ENCODE results near the gene OR2V2.
A peak's percentile ranks its signal among the peaks of the same experiment; 100 is the strongest.

Gene OR2V2

DNA sequence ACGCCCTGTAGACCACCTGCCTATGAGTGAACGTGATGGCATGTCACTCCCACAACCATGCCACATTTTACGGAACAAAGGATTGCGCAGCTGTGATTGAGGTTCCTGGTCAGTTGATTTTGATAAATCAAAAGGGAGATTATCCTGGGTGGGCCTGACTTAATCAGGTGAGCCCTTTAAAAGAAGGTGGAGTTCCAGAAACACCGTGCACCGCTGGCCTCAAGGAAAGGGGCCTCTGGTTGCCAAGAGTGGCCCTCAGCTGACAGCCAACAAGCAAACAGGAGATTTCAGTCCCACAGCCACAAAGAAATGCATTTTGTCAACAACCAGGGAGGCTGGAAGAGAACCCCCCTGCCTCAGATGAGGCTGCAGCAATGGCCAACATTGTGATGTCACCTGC is 38.6 kb downstream of the OR2V2 start:
- ChIA-PET CTCF (interaction anchor here (3.9 to 9.9 kb wide), 2 partner anchors 13 to 20 kb away, joined by 41 to 105 read pairs; partner anchors contain the start of gene TRIM7), POLR2A (no interaction called here)
- Histone ChIP-seq H3K4me1 (ENCODE audit: control extremely low read depth in 1 of 4, control insufficient read depth in 4 of 4, insufficient read depth in 4 of 4, low read length in 3 of 4) (peaks cover 0 to 46% (median 33%) of the 10 kb centered on the region in 4 experiments), H3K36me3 (ENCODE audit: control insufficient read depth in 4 of 4, insufficient read depth in 4 of 4, low read length in 3 of 4) (no peaks in the 10 kb centered on the region), H3K9me3 (ENCODE audit: control extremely low read depth in 1 of 5, control insufficient read depth in 4 of 5, insufficient read depth in 2 of 5, low read depth in 1 of 5, low read length in 4 of 5) (no peaks in the 10 kb centered on the region), H3K27ac (ENCODE audit: insufficient read depth in 1 of 2, low read depth in 1 of 2, low read length in 2 of 2, poor library complexity in 1 of 2, severe bottlenecking in 2 of 2) (no peak overlapping the region), H3K27me3 (replicated peaks in 2 of 5; ENCODE audit: control insufficient read depth in 4 of 5, insufficient read depth in 5 of 5, low read length in 4 of 5) (no peaks in the 10 kb centered on the region), H3K4me3 (ENCODE audit: control insufficient read depth in 1 of 7, extremely low read depth in 1 of 7, insufficient read depth in 4 of 7, low read depth in 2 of 7, low read length in 6 of 7) (no peak overlapping the region)
- WGBS (ENCODE audit: insufficient coverage), result 88% methylated on average over 5 of the region's 6 CpGs
- DNase-seq, result no peak

GRCh38 chr5:181186986-181187499 is 39.7 kb downstream of the OR2V2 start:
- ChIA-PET CTCF (interaction anchor here (1.5 to 9.9 kb wide), 5 partner anchors 11 to 35 kb away, joined by 4 to 105 read pairs (median 5); partner anchors contain the start of genes TRIM41 and TRIM7), POLR2A (no interaction called here)
- peak overlapping the region in 1 of 2 experiments; percentile 86 for H3K27ac ChIP-seq (ENCODE audit: insufficient read depth in 1 of 2, low read depth in 1 of 2, low read length in 2 of 2, poor library complexity in 1 of 2, severe bottlenecking in 2 of 2)
- peak in 1 of 3 donors; percentile 34 for DNase-seq
- 36% methylated on average over 2 of the region's 8 CpGs for WGBS (ENCODE audit: insufficient coverage)
- no peaks in the 10 kb centered on the region for H3K27me3 ChIP-seq (replicated peaks in 2 of 5; ENCODE audit: control insufficient read depth in 4 of 5, insufficient read depth in 5 of 5, low read length in 4 of 5)
- no peaks in the 10 kb centered on the region for H3K36me3 ChIP-seq (ENCODE audit: control insufficient read depth in 4 of 4, insufficient read depth in 4 of 4, low read length in 3 of 4)
- H3K9me3 ChIP-seq (ENCODE audit: control extremely low read depth in 1 of 5, control insufficient read depth in 4 of 5, insufficient read depth in 2 of 5, low read depth in 1 of 5, low read length in 4 of 5), result no peaks in the 10 kb centered on the region
- peaks cover 0 to 51% (median 35%) of the 10 kb centered on the region in 4 experiments for H3K4me1 ChIP-seq (ENCODE audit: control extremely low read depth in 1 of 4, control insufficient read depth in 4 of 4, insufficient read depth in 4 of 4, low read length in 3 of 4)
- H3K4me3 ChIP-seq (ENCODE audit: control insufficient read depth in 1 of 7, extremely low read depth in 1 of 7, insufficient read depth in 4 of 7, low read depth in 2 of 7, low read length in 6 of 7), result peak overlapping the region in 5 of 7 experiments; percentile 20 to 70 (median 57)

DNA sequence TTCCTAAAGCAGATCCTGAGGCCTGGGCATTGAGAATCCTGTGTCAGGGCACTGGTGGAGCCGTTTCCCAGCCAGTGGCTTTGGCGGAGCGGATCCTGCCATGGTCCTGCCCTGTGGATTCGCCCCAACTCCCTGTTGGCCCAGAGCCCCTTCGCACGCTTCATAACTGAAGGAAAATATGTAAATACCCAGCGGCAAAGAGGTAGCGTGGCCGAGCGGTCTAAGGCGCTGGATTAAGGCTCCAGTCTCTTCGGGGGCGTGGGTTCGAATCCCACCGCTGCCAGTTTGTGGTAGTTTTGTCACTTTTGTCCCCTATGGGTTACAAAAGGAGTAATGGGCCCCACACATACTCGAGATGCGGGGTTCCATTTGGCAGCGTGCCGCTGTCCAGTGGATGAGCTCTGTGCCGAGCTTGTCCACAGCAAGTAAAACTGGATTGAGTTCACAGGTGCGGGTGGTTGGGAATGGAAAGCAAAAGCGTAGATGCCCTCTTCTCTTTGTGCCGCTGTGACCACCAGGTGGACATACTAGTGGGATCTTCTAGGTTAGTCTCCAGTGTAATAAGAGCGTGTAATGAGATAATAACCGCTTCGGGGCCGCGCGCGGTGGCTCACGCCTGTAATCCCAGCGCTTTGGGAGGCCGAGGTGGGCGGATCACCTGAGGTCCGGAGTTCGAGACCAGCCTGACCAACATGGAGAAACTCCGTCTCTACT is 40.3 kb downstream of the OR2V2 start:
- no peaks in the 10 kb centered on the region for H3K27me3 ChIP-seq (replicated peaks in 2 of 5; ENCODE audit: control insufficient read depth in 4 of 5, insufficient read depth in 5 of 5, low read length in 4 of 5)
- H3K36me3 ChIP-seq (ENCODE audit: control insufficient read depth in 4 of 4, insufficient read depth in 4 of 4, low read length in 3 of 4), result no peaks in the 10 kb centered on the region
- WGBS (ENCODE audit: insufficient coverage), result 3% methylated on average over 20 of the region's 37 CpGs
- DNase-seq, result peak; percentile 60 to 86 (median 84)
- peak overlapping the region in 1 of 2 experiments; percentile 86 for H3K27ac ChIP-seq (ENCODE audit: insufficient read depth in 1 of 2, low read depth in 1 of 2, low read length in 2 of 2, poor library complexity in 1 of 2, severe bottlenecking in 2 of 2)
- H3K4me3 ChIP-seq (ENCODE audit: control insufficient read depth in 1 of 7, extremely low read depth in 1 of 7, insufficient read depth in 4 of 7, low read depth in 2 of 7, low read length in 6 of 7), result peak overlapping the region in 6 of 7 experiments; percentile 32 to 98 (median 66)
- H3K4me1 ChIP-seq (ENCODE audit: control extremely low read depth in 1 of 4, control insufficient read depth in 4 of 4, insufficient read depth in 4 of 4, low read length in 3 of 4), result peaks cover 0 to 55% (median 36%) of the 10 kb centered on the region in 4 experiments
- POLR2A ChIA-PET, result interaction anchor here (1.2 to 1.4 kb wide), 2 partner anchors 20 to 73 kb away, joined by 5 to 6 read pairs; partner anchors contain the start of gene TRIM52
- no peaks in the 10 kb centered on the region for H3K9me3 ChIP-seq (ENCODE audit: control extremely low read depth in 1 of 5, control insufficient read depth in 4 of 5, insufficient read depth in 2 of 5, low read depth in 1 of 5, low read length in 4 of 5)
- CTCF ChIA-PET, result interaction anchor here (0.9 to 9.9 kb wide), 9 partner anchors 10 to 379 kb away, joined by 3 to 105 read pairs (median 5); partner anchors contain the start of genes TRIM41, TRIM52 and TRIM7

DNA sequence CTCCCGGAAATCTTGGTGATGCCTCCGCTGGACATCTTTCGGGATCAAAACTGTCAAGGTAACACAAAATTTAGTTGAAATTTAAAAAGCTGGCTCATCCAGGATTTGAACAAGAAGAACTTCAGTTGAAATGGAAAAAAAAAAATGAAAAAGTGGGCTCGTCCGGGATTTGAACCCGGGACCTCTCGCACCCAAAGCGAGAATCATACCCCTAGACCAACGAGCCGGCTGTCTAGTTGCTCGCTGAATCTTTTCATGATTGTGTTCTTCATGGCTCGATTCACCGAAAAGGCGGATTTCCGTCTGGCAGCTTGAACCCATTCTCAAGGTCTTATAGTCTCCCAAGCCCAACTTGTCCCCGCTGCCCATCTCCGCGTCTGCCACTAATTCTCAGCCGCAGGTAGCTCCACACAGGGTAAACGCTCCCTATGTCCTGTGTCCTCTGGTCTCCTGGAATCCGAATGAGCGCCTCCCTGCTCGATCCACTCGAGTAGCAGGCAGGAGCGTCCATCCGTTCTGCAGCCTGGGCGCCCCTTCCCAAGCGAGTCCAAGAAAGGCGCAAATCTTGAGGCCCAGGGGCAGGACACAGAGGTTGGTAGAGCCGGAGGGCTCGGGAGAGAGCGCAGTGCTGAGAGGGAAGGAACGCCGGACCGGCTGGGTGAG is 41.4 kb downstream of the OR2V2 start:
- Histone ChIP-seq H3K4me1 (ENCODE audit: control extremely low read depth in 1 of 4, control insufficient read depth in 4 of 4, insufficient read depth in 4 of 4, low read length in 3 of 4) (peaks cover 0 to 54% (median 36%) of the 10 kb centered on the region in 4 experiments), H3K9me3 (ENCODE audit: control extremely low read depth in 1 of 5, control insufficient read depth in 4 of 5, insufficient read depth in 2 of 5, low read depth in 1 of 5, low read length in 4 of 5) (no peaks in the 10 kb centered on the region), H3K36me3 (ENCODE audit: control insufficient read depth in 4 of 4, insufficient read depth in 4 of 4, low read length in 3 of 4) (no peaks in the 10 kb centered on the region), H3K4me3 (ENCODE audit: control insufficient read depth in 1 of 7, extremely low read depth in 1 of 7, insufficient read depth in 4 of 7, low read depth in 2 of 7, low read length in 6 of 7) (peak overlapping the region; percentile 85 to 99 (median 91)), H3K27ac (ENCODE audit: insufficient read depth in 1 of 2, low read depth in 1 of 2, low read length in 2 of 2, poor library complexity in 1 of 2, severe bottlenecking in 2 of 2) (peak overlapping the region in 1 of 2 experiments; percentile 86), H3K27me3 (replicated peaks in 2 of 5; ENCODE audit: control insufficient read depth in 4 of 5, insufficient read depth in 5 of 5, low read length in 4 of 5) (no peaks in the 10 kb centered on the region)
- POLR2A ChIA-PET, result interaction anchor here (0.6 to 1.4 kb wide), 6 partner anchors 15 to 377 kb away, joined by 3 to 6 read pairs (median 4); partner anchors contain the start of genes TRIM52 and TRIM7
- peak; percentile 72 to 82 (median 80) for DNase-seq
- CTCF ChIA-PET, result interaction anchor here (0.6 to 9.9 kb wide), 11 partner anchors 9 to 72 kb away, joined by 3 to 105 read pairs (median 4); partner anchors contain the start of genes TRIM41, TRIM52 and TRIM7
- under 1% methylated on average over 34 of the region's 35 CpGs for WGBS (ENCODE audit: insufficient coverage)

GRCh38 chr5:181189363-181189961 is 42.1 kb downstream of the OR2V2 start:
- Histone ChIP-seq H3K9me3 (ENCODE audit: control extremely low read depth in 1 of 5, control insufficient read depth in 4 of 5, insufficient read depth in 2 of 5, low read depth in 1 of 5, low read length in 4 of 5) (no peaks in the 10 kb centered on the region), H3K4me3 (ENCODE audit: control insufficient read depth in 1 of 7, extremely low read depth in 1 of 7, insufficient read depth in 4 of 7, low read depth in 2 of 7, low read length in 6 of 7) (peak overlapping the region; percentile 85 to 99 (median 91)), H3K4me1 (ENCODE audit: control extremely low read depth in 1 of 4, control insufficient read depth in 4 of 4, insufficient read depth in 4 of 4, low read length in 3 of 4) (peaks cover 0 to 48% (median 34%) of the 10 kb centered on the region in 4 experiments), H3K27me3 (replicated peaks in 2 of 5; ENCODE audit: control insufficient read depth in 4 of 5, insufficient read depth in 5 of 5, low read length in 4 of 5) (no peaks in the 10 kb centered on the region), H3K36me3 (ENCODE audit: control insufficient read depth in 4 of 4, insufficient read depth in 4 of 4, low read length in 3 of 4) (no peaks in the 10 kb centered on the region), H3K27ac (ENCODE audit: insufficient read depth in 1 of 2, low read depth in 1 of 2, low read length in 2 of 2, poor library complexity in 1 of 2, severe bottlenecking in 2 of 2) (peak overlapping the region in 1 of 2 experiments; percentile 86)
- ChIA-PET CTCF (interaction anchor here (0.6 to 9.9 kb wide), 13 partner anchors 8 to 71 kb away, joined by 3 to 105 read pairs (median 4); partner anchors contain the start of genes TRIM52 and TRIM7), POLR2A (interaction anchor here (0.7 to 1.4 kb wide), 7 partner anchors 15 to 378 kb away, joined by 3 to 6 read pairs (median 4); partner anchors contain the start of genes TRIM52 and TRIM7)
- under 1% methylated on average over 38 of the region's 41 CpGs for WGBS (ENCODE audit: insufficient coverage)
- DNase-seq, result peak; percentile 47 to 75 (median 63)

DNA sequence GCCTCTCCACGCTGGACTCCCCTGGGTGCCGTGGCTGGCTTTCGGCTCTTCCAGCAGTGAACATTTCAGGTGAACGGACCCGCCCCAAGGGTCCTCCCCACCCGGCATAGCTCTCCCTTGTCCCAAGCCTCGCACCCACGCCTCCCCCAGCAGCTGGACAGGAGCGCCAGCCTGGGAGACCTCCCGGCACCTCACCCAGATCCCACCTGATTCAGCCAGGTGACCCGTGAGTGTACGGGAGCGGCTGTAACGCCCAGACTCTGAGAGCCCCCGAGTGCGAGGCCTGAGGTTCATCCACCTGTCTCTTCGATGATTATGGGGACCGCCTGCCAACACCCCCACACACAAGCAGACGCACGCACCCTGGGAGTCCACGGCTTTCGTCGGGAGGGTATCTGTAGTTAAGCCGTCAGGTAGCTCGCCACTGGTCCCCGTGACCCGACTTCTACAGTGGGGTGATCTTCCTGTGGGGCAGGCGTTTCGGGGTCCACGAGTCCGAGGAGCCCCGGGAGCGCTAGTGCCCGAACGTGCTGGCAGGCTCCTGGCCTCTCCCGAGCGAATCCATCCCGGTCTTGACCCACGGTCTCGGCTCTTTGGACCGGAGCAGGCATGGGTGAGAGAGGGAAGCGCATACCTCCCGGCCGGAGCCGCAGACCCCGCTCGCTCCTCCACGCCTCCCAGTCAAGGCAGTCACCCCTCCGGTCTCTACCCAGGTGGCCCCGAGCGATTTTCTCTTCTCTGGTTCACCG is 42.8 kb downstream of the OR2V2 start:
- Histone ChIP-seq H3K27ac (ENCODE audit: insufficient read depth in 1 of 2, low read depth in 1 of 2, low read length in 2 of 2, poor library complexity in 1 of 2, severe bottlenecking in 2 of 2) (no peak overlapping the region), H3K27me3 (replicated peaks in 2 of 5; ENCODE audit: control insufficient read depth in 4 of 5, insufficient read depth in 5 of 5, low read length in 4 of 5) (no peaks in the 10 kb centered on the region), H3K9me3 (ENCODE audit: control extremely low read depth in 1 of 5, control insufficient read depth in 4 of 5, insufficient read depth in 2 of 5, low read depth in 1 of 5, low read length in 4 of 5) (no peaks in the 10 kb centered on the region), H3K36me3 (ENCODE audit: control insufficient read depth in 4 of 4, insufficient read depth in 4 of 4, low read length in 3 of 4) (no peaks in the 10 kb centered on the region), H3K4me3 (ENCODE audit: control insufficient read depth in 1 of 7, extremely low read depth in 1 of 7, insufficient read depth in 4 of 7, low read depth in 2 of 7, low read length in 6 of 7) (peak overlapping the region; percentile 85 to 99 (median 91)), H3K4me1 (ENCODE audit: control extremely low read depth in 1 of 4, control insufficient read depth in 4 of 4, insufficient read depth in 4 of 4, low read length in 3 of 4) (peaks cover 0 to 43% (median 30%) of the 10 kb centered on the region in 4 experiments)
- DNase-seq, result peak in 1 of 3 donors; percentile 48
- POLR2A ChIA-PET, result interaction anchor here (0.9 to 1.2 kb wide), 3 partner anchors 14 to 32 kb away, joined by 4 to 6 read pairs (median 4); partner anchors contain the start of gene TRIM7
- CTCF ChIA-PET, result interaction anchor here (0.7 to 9.9 kb wide), 11 partner anchors 9 to 70 kb away, joined by 3 to 105 read pairs (median 4); partner anchors contain the start of genes TRIM52 and TRIM7
- 0% methylated on average over 44 of the region's 52 CpGs for WGBS (ENCODE audit: insufficient coverage)
